GM13977 (cell line): Measurements from ENCODE around the gene RECQL5.

Source experiments
- DNase-seq: peaks from one replicate; pipeline ENCODE4 v3.0.0; 2012; ENCODE audit warnings: low spot score
- CTCF ChIP-seq: IDR thresholded peaks from 2 replicates; pipeline ENCODE4 v1.5.1; 2012; ENCODE audit warnings: mild to moderate bottlenecking, control low read depth; ENCODE audit not compliant: insufficient read depth; ENCODE audit errors: extremely low read depth, missing control alignments
- in situ Hi-C: fragments of 300-500 bp; cut with MboI; formaldehyde crosslinking; loops from one replicate; pipeline ENCODE4 v1.12.0; 2022; ENCODE audit warnings: low sequenced_read_pairs, low pct_unique_long_range_greater_than_20kb, mixed read lengths, inconsistent platforms; ENCODE audit not compliant: unreplicated experiment

Gene RECQL5

GRCh38 chr17:75615301-75615700, 51.7 kb downstream of the RECQL5 start:
- DNase-seq, result no peak
- in situ Hi-C loops, result no loop called here
- TF ChIP-seq CTCF, result no peak

- in situ Hi-C loops, result no loop called here
- no peak for DNase-seq
- no peak for TF ChIP-seq CTCF
These were observed 52.2 kb downstream of the RECQL5 start for GRCh38 chr17:75614556-75615270.

- no peak for TF ChIP-seq CTCF
- in situ Hi-C loops, result no loop called here
- no peak for DNase-seq
These were observed 52.9 kb downstream of the RECQL5 start for GRCh38 chr17:75614006-75614405.

- TF ChIP-seq CTCF, result no peak
- in situ Hi-C loops, result no loop called here
- DNase-seq, result no peak
These were observed 53.9 kb downstream of the RECQL5 start for GRCh38 chr17:75612906-75613626.

- in situ Hi-C loops, result no loop called here
- no peak for TF ChIP-seq CTCF
- no peak for DNase-seq
These were observed 55.0 kb downstream of the RECQL5 start for GRCh38 chr17:75611851-75612429.

- no peak for DNase-seq
- in situ Hi-C loops, result no loop called here
- no peak for TF ChIP-seq CTCF
These were observed 56.6 kb downstream of the RECQL5 start for GRCh38 chr17:75610103-75610984.
